ENCODE measurements around the gene SCYGR8.

The SCYGR8 gene

GRCh38 chr2:227716501-227716900 lies 29.2 kb upstream of the SCYGR8 start:
- Histone ChIP-seq H3K9me2 (replicated peaks; ENCODE audit: insufficient read depth, low read length) (no peaks in the 10 kb centered on the region), H4K20me1 (ENCODE audit: insufficient read depth, low read length) (no peaks in the 10 kb centered on the region), H3K4me2 (ENCODE audit: low read depth, low read length) (no peak overlapping the region), H3K4me3 (ENCODE audit: low read length) (no peak overlapping the region), H3K9me3 (replicated peaks; ENCODE audit: insufficient read depth, low read length) (no peaks in the 10 kb centered on the region), H3F3A (ENCODE audit: insufficient read depth, low read length) (no peaks in the 10 kb centered on the region), H2AFZ (ENCODE audit: low read length) (no peak overlapping the region), H3K79me2 (ENCODE audit: low read length) (no peaks in the 10 kb centered on the region), H3K27me3 (replicated peaks; ENCODE audit: insufficient read depth, low read length) (no peaks in the 10 kb centered on the region), H3K27ac (ENCODE audit: low read length) (no peak overlapping the region), H3K36me3 (replicated peaks; ENCODE audit: insufficient read depth, low read length) (no peaks in the 10 kb centered on the region), H3K9ac (ENCODE audit: low read length) (no peak overlapping the region), H3K4me1 (ENCODE audit: low read length) (no peaks in the 10 kb centered on the region)
- no peak for DNase-seq
- TF ChIP-seq CTCF (IDR thresholded peaks at IDR 0.05; ENCODE audit: low read length) (no peak), EZH2phosphoT487 (IDR thresholded peaks at IDR 0.05; ENCODE audit: low read length) (no peak), EZH2 (optimal IDR thresholded peaks at IDR 0.05; ENCODE audit: low read depth, low read length) (no peak)

GRCh38 chr2:227717687-227718567 lies 27.8 kb upstream of the SCYGR8 start, which contains the start of gene SLC19A3:
TSS of gene SLC19A3 (minus strand) at chr2:227718028. CDS start at chr2:227702318, 15,710 bp downstream.
- no peak for TF ChIP-seq EZH2phosphoT487 (IDR thresholded peaks at IDR 0.05; ENCODE audit: low read length)
- TF ChIP-seq CTCF (IDR thresholded peaks at IDR 0.05; ENCODE audit: low read length) = no peak
- TF ChIP-seq EZH2 (optimal IDR thresholded peaks at IDR 0.05; ENCODE audit: low read depth, low read length) = no peak
- Histone ChIP-seq H4K20me1 (ENCODE audit: insufficient read depth, low read length) (no peaks in the 10 kb centered on the region), H3K4me2 (ENCODE audit: low read depth, low read length) (no peak within 1 kb of the TSS), H3K9me2 (replicated peaks; ENCODE audit: insufficient read depth, low read length) (no peaks in the 10 kb centered on the region), H3K79me2 (ENCODE audit: low read length) (no peaks in the 10 kb centered on the region), H3K9me3 (replicated peaks; ENCODE audit: insufficient read depth, low read length) (no peaks in the 10 kb centered on the region), H2AFZ (ENCODE audit: low read length) (no peak within 1 kb of the TSS), H3K27me3 (replicated peaks; ENCODE audit: insufficient read depth, low read length) (no peaks in the 10 kb centered on the region), H3K9ac (ENCODE audit: low read length) (no peak within 1 kb of the TSS), H3K27ac (ENCODE audit: low read length) (no peak within 1 kb of the TSS), H3K36me3 (replicated peaks; ENCODE audit: insufficient read depth, low read length) (no peaks in the 10 kb centered on the region), H3K4me3 (ENCODE audit: low read length) (no peak within 1 kb of the TSS), H3F3A (ENCODE audit: insufficient read depth, low read length) (no peaks in the 10 kb centered on the region), H3K4me1 (ENCODE audit: low read length) (no peaks in the 10 kb centered on the region)
- DNase-seq = no peak

- no peak overlapping the region for H2AFZ ChIP-seq (ENCODE audit: low read length)
- H3K9me2 ChIP-seq (replicated peaks; ENCODE audit: insufficient read depth, low read length) = no peaks in the 10 kb centered on the region
- H3K9ac ChIP-seq (ENCODE audit: low read length) = no peak overlapping the region
- H3K27me3 ChIP-seq (replicated peaks; ENCODE audit: insufficient read depth, low read length) = no peaks in the 10 kb centered on the region
- H3K27ac ChIP-seq (ENCODE audit: low read length) = no peak overlapping the region
- no peak for TF ChIP-seq CTCF (IDR thresholded peaks at IDR 0.05; ENCODE audit: low read length)
- no peak for TF ChIP-seq EZH2phosphoT487 (IDR thresholded peaks at IDR 0.05; ENCODE audit: low read length)
- TF ChIP-seq EZH2 (optimal IDR thresholded peaks at IDR 0.05; ENCODE audit: low read depth, low read length) = no peak
- no peaks in the 10 kb centered on the region for H3F3A ChIP-seq (ENCODE audit: insufficient read depth, low read length)
- no peak for DNase-seq
- H4K20me1 ChIP-seq (ENCODE audit: insufficient read depth, low read length) = no peaks in the 10 kb centered on the region
- H3K79me2 ChIP-seq (ENCODE audit: low read length) = no peaks in the 10 kb centered on the region
- H3K9me3 ChIP-seq (replicated peaks; ENCODE audit: insufficient read depth, low read length) = no peaks in the 10 kb centered on the region
- H3K4me1 ChIP-seq (ENCODE audit: low read length) = no peaks in the 10 kb centered on the region
- H3K36me3 ChIP-seq (replicated peaks; ENCODE audit: insufficient read depth, low read length) = no peaks in the 10 kb centered on the region
- H3K4me2 ChIP-seq (ENCODE audit: low read depth, low read length) = no peak overlapping the region
- no peak overlapping the region for H3K4me3 ChIP-seq (ENCODE audit: low read length)
These were observed 26.1 kb upstream of the SCYGR8 start for GRCh38 chr2:227719641-227720040.
